ENCODE data around the gene PBRM1.
"Not testable (repeated sequence)": the region's sequence is repeated elsewhere in the genome, so short reads cannot be mapped to it uniquely, and the experiment has no call there.

Gene PBRM1

GRCh38 chr3:52685709-52686691 is at the start of gene PBRM1, which contains the start of gene GNL3:
PBRM1 (minus strand) TSS chr3:52685913.
GNL3 (plus strand) TSS chr3:52686032; CDS start chr3:52686093, 61 bp downstream.
- DNase-seq, result peak; percentile 90 to 94 (median 94)

- DNase-seq, result no peak
These were observed 47.7 kb upstream of the PBRM1 start for GRCh38 chr3:52733256-52733891.

- no peak for DNase-seq
These were observed 45.9 kb upstream of the PBRM1 start for GRCh38 chr3:52731590-52731989.

- DNase-seq, result no peak
These were observed 45.0 kb upstream of the PBRM1 start for GRCh38 chr3:52730681-52731080.

- DNase-seq, result not testable (repeated sequence)
These were observed 43.0 kb upstream of the PBRM1 start for GRCh38 chr3:52728753-52729152.

GRCh38 chr3:52724511-52724910 is 38.8 kb upstream of the PBRM1 start:
- no peak for DNase-seq

GRCh38 chr3:52723935-52724334 is 38.2 kb upstream of the PBRM1 start:
- DNase-seq, result no peak

GRCh38 chr3:52722491-52722890 is 36.8 kb upstream of the PBRM1 start:
- DNase-seq, result no peak

- no peak for DNase-seq
These were observed 36.0 kb upstream of the PBRM1 start for GRCh38 chr3:52721730-52722008.

GRCh38 chr3:52721002-52721729 is 35.5 kb upstream of the PBRM1 start:
- no peak for DNase-seq

- no peak for DNase-seq
These were observed 33.9 kb upstream of the PBRM1 start for GRCh38 chr3:52719618-52720017.

GRCh38 chr3:52715714-52716305 is 30.1 kb upstream of the PBRM1 start:
- no peak for DNase-seq

GRCh38 chr3:52714335-52715302 is 28.9 kb upstream of the PBRM1 start:
- no peak for DNase-seq

GRCh38 chr3:52712291-52713212 is 26.8 kb upstream of the PBRM1 start:
- no peak for DNase-seq

- no peak for DNase-seq
These were observed 24.8 kb upstream of the PBRM1 start for GRCh38 chr3:52710512-52710911.

GRCh38 chr3:52707585-52707984 is 21.9 kb upstream of the PBRM1 start:
- no peak for DNase-seq

GRCh38 chr3:52705688-52706686 is 20.3 kb upstream of the PBRM1 start, which contains the start of the genes GLT8D1 and SPCS1:
GLT8D1 (minus strand) TSS chr3:52705791; CDS start chr3:52700460, 5,331 bp downstream.
SPCS1 (plus strand) TSS chr3:52706106; CDS start chr3:52706247, 141 bp downstream.
- DNase-seq, result peak; percentile 76 to 90 (median 90)

GRCh38 chr3:52705438-52705687 is 19.6 kb upstream of the PBRM1 start:
- no peak for DNase-seq
